Type B pancreatic cell (in vitro differentiated cells): ENCODE data around the gene UNC13A. TPM values are rescaled to one million over a fixed set of nuclear protein-coding genes. Genes with fewer than 3 reads are reported as not detected.

ENCODE experiments used
- DNase-seq: peaks from one replicate; pipeline ENCODE4 v3.0.0; 2021; ENCODE audit warnings: mixed read lengths; ENCODE audit not compliant: unreplicated experiment; ENCODE audit errors: extremely low spot score
- H3K27ac Mint-ChIP-seq: 2 replicates; pipeline ENCODE4 v1.8.0; 2021; ENCODE audit warnings: mild to moderate bottlenecking, mixed read lengths
- H3K27me3 Mint-ChIP-seq: 2 replicates; pipeline ENCODE4 v1.8.0; 2021; ENCODE audit warnings: mixed read lengths
- H3K36me3 Mint-ChIP-seq: 2 replicates; pipeline ENCODE4 v1.8.0; 2021; ENCODE audit warnings: mixed read lengths
- H3K4me1 Mint-ChIP-seq: one replicate; pipeline ENCODE4 v1.8.0; 2021; ENCODE audit warnings: mixed read lengths; ENCODE audit not compliant: unreplicated experiment
- H3K4me3 Mint-ChIP-seq: 2 replicates; pipeline ENCODE4 v1.8.0; 2021; ENCODE audit warnings: mild to moderate bottlenecking, mixed read lengths
- H3K9me3 Mint-ChIP-seq: 2 replicates; pipeline ENCODE4 v1.8.0; 2021; ENCODE audit warnings: mixed read lengths
- total RNA-seq: library from RNA; stranded (reverse); gene quantifications from 2 replicates; pipeline ENCODE4 v1.2.1, GENCODE V29; 2021; ENCODE audit warnings: low replicate concordance
- TF ChIP-seq, protein P1 (sequence below): fragments of 200-600 bp; sonication (generic); conservative IDR thresholded peaks from 2 replicates; pipeline ENCODE4 v1.5.0; 2021; ENCODE audit warnings: antibody characterized with exemption, mild to moderate bottlenecking

Gene UNC13A
- total RNA-seq, 1 donor from 2014 or later: 4.3 TPM

- peak; percentile 84 for DNase-seq
- Mint-ChIP-seq H3K9me3 (no peaks in the 10 kb centered on the region), H3K4me3 (peak within 1 kb of the TSS; percentile 90), H3K36me3 (no peaks in the 10 kb centered on the region), H3K27ac (peak within 1 kb of the TSS; percentile 89), H3K27me3 (no peaks in the 10 kb centered on the region), H3K4me1 (peaks cover 20% of the 10 kb centered on the region)
- TF ChIP-seq, protein P1, sequence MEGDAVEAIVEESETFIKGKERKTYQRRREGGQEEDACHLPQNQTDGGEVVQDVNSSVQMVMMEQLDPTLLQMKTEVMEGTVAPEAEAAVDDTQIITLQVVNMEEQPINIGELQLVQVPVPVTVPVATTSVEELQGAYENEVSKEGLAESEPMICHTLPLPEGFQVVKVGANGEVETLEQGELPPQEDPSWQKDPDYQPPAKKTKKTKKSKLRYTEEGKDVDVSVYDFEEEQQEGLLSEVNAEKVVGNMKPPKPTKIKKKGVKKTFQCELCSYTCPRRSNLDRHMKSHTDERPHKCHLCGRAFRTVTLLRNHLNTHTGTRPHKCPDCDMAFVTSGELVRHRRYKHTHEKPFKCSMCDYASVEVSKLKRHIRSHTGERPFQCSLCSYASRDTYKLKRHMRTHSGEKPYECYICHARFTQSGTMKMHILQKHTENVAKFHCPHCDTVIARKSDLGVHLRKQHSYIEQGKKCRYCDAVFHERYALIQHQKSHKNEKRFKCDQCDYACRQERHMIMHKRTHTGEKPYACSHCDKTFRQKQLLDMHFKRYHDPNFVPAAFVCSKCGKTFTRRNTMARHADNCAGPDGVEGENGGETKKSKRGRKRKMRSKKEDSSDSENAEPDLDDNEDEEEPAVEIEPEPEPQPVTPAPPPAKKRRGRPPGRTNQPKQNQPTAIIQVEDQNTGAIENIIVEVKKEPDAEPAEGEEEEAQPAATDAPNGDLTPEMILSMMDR: no peak
These were observed 31.0 kb upstream of the UNC13A start, which contains the start of gene MAP1S for GRCh38 chr19:17718947-17719711. Gene MAP1S (plus strand): TSS chr19:17719480. CDS start chr19:17719503, 23 bp downstream.

- H3K27ac Mint-ChIP-seq: peak overlapping the region; percentile 89
These were observed 30.4 kb upstream of the UNC13A start for GRCh38 chr19:17718550-17718946.

DNA sequence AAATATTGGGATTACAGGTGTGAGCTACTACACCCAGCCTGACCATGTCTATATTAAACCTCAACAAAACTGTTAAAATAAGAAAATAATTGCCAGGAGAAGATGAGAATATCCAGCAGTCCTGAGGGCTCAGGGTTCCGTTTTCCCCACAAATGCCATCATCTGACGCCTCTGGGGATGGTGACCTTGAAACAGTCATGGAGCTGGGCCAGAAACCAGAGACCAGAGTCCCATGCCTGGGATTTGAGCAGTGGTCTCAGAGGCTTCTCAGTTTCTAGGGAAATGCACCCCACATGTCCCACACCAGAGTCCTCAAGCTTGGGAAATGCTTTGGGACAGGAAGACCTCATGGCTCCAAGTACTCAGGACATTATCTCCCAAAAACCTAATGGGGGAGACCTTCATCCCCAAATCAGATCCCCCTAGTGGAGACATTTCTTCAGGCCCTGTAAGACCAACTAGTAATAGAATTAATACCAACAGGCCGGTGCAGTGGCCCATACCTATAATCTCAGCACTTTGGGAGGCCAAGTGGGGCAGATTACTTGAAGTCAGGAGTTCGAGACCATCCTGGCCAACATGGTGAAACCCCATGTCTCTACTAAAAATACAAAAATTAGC lies 28.3 kb upstream of the UNC13A start:
- no peaks in the 10 kb centered on the region for H3K9me3 Mint-ChIP-seq
- peaks cover 17% of the 10 kb centered on the region for H3K4me1 Mint-ChIP-seq
- DNase-seq: no peak
- H3K4me3 Mint-ChIP-seq: no peak overlapping the region
- H3K36me3 Mint-ChIP-seq: no peaks in the 10 kb centered on the region
- TF ChIP-seq, protein P1: peak; percentile 44
- no peaks in the 10 kb centered on the region for H3K27me3 Mint-ChIP-seq
- no peak overlapping the region for H3K27ac Mint-ChIP-seq

More at GRCh38 chr19:17718550-17718946, 30.4 kb upstream of the UNC13A start:
- no peaks in the 10 kb centered on the region for H3K9me3 Mint-ChIP-seq
- no peaks in the 10 kb centered on the region for H3K27me3 Mint-ChIP-seq
- DNase-seq: no peak
- peak overlapping the region; percentile 89 for H3K4me3 Mint-ChIP-seq
- H3K4me1 Mint-ChIP-seq: peaks cover 20% of the 10 kb centered on the region
- TF ChIP-seq, protein P1: no peak
- H3K36me3 Mint-ChIP-seq: no peaks in the 10 kb centered on the region

DNA sequence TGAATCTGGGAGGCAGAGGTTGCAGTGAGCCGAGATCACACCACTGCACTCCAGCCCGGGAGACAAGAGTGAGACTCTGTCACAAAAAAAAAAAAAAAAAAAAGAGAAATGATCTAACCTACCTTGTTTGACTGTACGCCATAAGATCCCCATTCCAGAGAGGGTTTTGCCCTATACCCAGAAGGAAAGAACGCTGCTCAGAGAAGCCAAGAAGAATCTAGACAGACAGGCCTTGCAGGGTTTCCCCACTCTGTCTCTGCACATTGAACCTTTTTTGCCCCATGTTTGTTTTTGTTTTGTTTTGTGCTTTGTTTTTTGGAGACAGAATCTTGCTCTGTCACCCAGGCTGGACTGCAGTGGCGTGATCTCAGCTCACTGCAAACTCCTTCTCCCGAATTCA lies 23.7 kb upstream of the UNC13A start:
- Mint-ChIP-seq H3K27me3 (peaks cover 4% of the 10 kb centered on the region), H3K36me3 (no peaks in the 10 kb centered on the region), H3K27ac (peak overlapping the region; percentile 95), H3K9me3 (no peaks in the 10 kb centered on the region), H3K4me1 (no peaks in the 10 kb centered on the region), H3K4me3 (peak overlapping the region; percentile 58)
- TF ChIP-seq, protein P1: no peak
- DNase-seq: no peak

GRCh38 chr19:17706750-17707181 lies 18.6 kb upstream of the UNC13A start:
- no peak for DNase-seq
- TF ChIP-seq, protein P1: no peak
- Mint-ChIP-seq H3K9me3 (no peaks in the 10 kb centered on the region), H3K27me3 (peaks cover 6% of the 10 kb centered on the region), H3K4me3 (no peak overlapping the region), H3K27ac (no peak overlapping the region), H3K4me1 (no peaks in the 10 kb centered on the region), H3K36me3 (no peaks in the 10 kb centered on the region)
